Measurements from ENCODE around the gene ZNF511. TPM values are rescaled to one million over a fixed set of nuclear protein-coding genes. Genes with fewer than 3 reads are reported as not detected.

Gene ZNF511
- total and polyA plus RNA-seq, 4 donors, result 13.7 to 31.8 (median 24.2) TPM

GRCh38 chr10:133339708-133340380 lies 31.1 kb downstream of the ZNF511 start:
- Histone ChIP-seq H3K27me3 (ENCODE audit: control insufficient read depth in 4 of 4, insufficient read depth in 4 of 4, low read length in 3 of 4) (peaks cover 0 to 14% (median 8%) of the 10 kb centered on the region in 4 donors), H3K9ac (ENCODE audit: low read depth in 1 of 2, low read length in 2 of 2) (no peak overlapping the region), H3K9me3 (ENCODE audit: control insufficient read depth in 4 of 4, low read length in 3 of 4) (no peaks in the 10 kb centered on the region), H3K27ac (ENCODE audit: low read depth in 1 of 2, low read length in 2 of 2) (no peak overlapping the region), H3K4me3 (ENCODE audit: low read depth in 1 of 3, low read length in 3 of 3) (no peak overlapping the region), H3K4me1 (ENCODE audit: control insufficient read depth in 4 of 4, insufficient read depth in 4 of 4, low read length in 3 of 4) (peaks cover 0 to 16% (median 12%) of the 10 kb centered on the region in 4 donors), H3K36me3 (ENCODE audit: control insufficient read depth in 4 of 4, insufficient read depth in 3 of 4, low read depth in 1 of 4, low read length in 3 of 4) (no peaks in the 10 kb centered on the region)
- no peak for DNase-seq (ENCODE audit: low spot score)
- TF ChIP-seq GABPA (IDR thresholded peaks at IDR 0.05 in 1 of 2, conservative IDR thresholded peaks at IDR 0.05 in 1 of 2), result no peak
- no peak for TF ChIP-seq SP1 (IDR thresholded peaks at IDR 0.05)
- TF ChIP-seq RXRA (IDR thresholded peaks at IDR 0.05), result no peak
- no peak for TF ChIP-seq HNF4G (IDR thresholded peaks at IDR 0.05)
- TF ChIP-seq HNF4A (conservative IDR thresholded peaks at IDR 0.05), result no peak
- TF ChIP-seq, protein P1, sequence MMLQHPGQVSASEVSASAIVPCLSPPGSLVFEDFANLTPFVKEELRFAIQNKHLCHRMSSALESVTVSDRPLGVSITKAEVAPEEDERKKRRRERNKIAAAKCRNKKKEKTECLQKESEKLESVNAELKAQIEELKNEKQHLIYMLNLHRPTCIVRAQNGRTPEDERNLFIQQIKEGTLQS (IDR thresholded peaks at IDR 0.05), result no peak
- TF ChIP-seq MAX (IDR thresholded peaks at IDR 0.05), result no peak
- TF ChIP-seq TAF1 (conservative IDR thresholded peaks at IDR 0.05), result no peak
- TF ChIP-seq, protein P2, sequence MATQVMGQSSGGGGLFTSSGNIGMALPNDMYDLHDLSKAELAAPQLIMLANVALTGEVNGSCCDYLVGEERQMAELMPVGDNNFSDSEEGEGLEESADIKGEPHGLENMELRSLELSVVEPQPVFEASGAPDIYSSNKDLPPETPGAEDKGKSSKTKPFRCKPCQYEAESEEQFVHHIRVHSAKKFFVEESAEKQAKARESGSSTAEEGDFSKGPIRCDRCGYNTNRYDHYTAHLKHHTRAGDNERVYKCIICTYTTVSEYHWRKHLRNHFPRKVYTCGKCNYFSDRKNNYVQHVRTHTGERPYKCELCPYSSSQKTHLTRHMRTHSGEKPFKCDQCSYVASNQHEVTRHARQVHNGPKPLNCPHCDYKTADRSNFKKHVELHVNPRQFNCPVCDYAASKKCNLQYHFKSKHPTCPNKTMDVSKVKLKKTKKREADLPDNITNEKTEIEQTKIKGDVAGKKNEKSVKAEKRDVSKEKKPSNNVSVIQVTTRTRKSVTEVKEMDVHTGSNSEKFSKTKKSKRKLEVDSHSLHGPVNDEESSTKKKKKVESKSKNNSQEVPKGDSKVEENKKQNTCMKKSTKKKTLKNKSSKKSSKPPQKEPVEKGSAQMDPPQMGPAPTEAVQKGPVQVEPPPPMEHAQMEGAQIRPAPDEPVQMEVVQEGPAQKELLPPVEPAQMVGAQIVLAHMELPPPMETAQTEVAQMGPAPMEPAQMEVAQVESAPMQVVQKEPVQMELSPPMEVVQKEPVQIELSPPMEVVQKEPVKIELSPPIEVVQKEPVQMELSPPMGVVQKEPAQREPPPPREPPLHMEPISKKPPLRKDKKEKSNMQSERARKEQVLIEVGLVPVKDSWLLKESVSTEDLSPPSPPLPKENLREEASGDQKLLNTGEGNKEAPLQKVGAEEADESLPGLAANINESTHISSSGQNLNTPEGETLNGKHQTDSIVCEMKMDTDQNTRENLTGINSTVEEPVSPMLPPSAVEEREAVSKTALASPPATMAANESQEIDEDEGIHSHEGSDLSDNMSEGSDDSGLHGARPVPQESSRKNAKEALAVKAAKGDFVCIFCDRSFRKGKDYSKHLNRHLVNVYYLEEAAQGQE (IDR thresholded peaks at IDR 0.05), result no peak
- TF ChIP-seq YY1 (IDR thresholded peaks at IDR 0.05), result no peak
- TF ChIP-seq RAD21 (IDR thresholded peaks at IDR 0.05), result no peak
- TF ChIP-seq NR2F2 (IDR thresholded peaks at IDR 0.05), result no peak
- TF ChIP-seq JUND (IDR thresholded peaks at IDR 0.05), result no peak
- TF ChIP-seq EGR1 (IDR thresholded peaks at IDR 0.05; ENCODE audit: low read depth in 2 of 2), result no peak
- TF ChIP-seq, protein P3, sequence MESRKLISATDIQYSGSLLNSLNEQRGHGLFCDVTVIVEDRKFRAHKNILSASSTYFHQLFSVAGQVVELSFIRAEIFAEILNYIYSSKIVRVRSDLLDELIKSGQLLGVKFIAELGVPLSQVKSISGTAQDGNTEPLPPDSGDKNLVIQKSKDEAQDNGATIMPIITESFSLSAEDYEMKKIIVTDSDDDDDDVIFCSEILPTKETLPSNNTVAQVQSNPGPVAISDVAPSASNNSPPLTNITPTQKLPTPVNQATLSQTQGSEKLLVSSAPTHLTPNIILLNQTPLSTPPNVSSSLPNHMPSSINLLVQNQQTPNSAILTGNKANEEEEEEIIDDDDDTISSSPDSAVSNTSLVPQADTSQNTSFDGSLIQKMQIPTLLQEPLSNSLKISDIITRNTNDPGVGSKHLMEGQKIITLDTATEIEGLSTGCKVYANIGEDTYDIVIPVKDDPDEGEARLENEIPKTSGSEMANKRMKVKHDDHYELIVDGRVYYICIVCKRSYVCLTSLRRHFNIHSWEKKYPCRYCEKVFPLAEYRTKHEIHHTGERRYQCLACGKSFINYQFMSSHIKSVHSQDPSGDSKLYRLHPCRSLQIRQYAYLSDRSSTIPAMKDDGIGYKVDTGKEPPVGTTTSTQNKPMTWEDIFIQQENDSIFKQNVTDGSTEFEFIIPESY (IDR thresholded peaks at IDR 0.05), result no peak
- no peak for TF ChIP-seq FOXA2 (IDR thresholded peaks at IDR 0.05)
- TF ChIP-seq FOXA1 (IDR thresholded peaks at IDR 0.05), result no peak
- TF ChIP-seq, protein P4, sequence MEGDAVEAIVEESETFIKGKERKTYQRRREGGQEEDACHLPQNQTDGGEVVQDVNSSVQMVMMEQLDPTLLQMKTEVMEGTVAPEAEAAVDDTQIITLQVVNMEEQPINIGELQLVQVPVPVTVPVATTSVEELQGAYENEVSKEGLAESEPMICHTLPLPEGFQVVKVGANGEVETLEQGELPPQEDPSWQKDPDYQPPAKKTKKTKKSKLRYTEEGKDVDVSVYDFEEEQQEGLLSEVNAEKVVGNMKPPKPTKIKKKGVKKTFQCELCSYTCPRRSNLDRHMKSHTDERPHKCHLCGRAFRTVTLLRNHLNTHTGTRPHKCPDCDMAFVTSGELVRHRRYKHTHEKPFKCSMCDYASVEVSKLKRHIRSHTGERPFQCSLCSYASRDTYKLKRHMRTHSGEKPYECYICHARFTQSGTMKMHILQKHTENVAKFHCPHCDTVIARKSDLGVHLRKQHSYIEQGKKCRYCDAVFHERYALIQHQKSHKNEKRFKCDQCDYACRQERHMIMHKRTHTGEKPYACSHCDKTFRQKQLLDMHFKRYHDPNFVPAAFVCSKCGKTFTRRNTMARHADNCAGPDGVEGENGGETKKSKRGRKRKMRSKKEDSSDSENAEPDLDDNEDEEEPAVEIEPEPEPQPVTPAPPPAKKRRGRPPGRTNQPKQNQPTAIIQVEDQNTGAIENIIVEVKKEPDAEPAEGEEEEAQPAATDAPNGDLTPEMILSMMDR (IDR thresholded peaks at IDR 0.05; ENCODE audit: low read depth, low read length, missing input control), result no peak
- 88% methylated on average over 13 of the region's 13 CpGs for WGBS
